Neuronal stem cell (in vitro differentiated cells): ENCODE results near the gene IRGQ.
A peak's percentile ranks its signal among the peaks of the same experiment; 100 is the strongest.
"Not testable (repeated sequence)": the region's sequence is repeated elsewhere in the genome, so short reads cannot be mapped to it uniquely, and the experiment has no call there.

Source experiments
- DNase-seq: peaks from one replicate; pipeline ENCODE4 v3.0.0-alpha.2; 2013; ENCODE audit warnings: low spot score
- H2AFZ ChIP-seq: one replicate; pipeline ENCODE4 v1.6.1; 2013; ENCODE audit warnings: mild to moderate bottlenecking, low read length, inconsistent platforms
- H2AK5ac ChIP-seq: 2 replicates; pipeline ENCODE4 v1.6.1; 2013; ENCODE audit warnings: low read depth, mild to moderate bottlenecking, inconsistent platforms, low read length, moderate library complexity, mixed read lengths
- H2BK120ac ChIP-seq: 2 replicates; pipeline ENCODE4 v1.6.1; 2013; ENCODE audit warnings: low read depth, mild to moderate bottlenecking, inconsistent platforms, low read length, moderate library complexity, mixed read lengths
- H2BK12ac ChIP-seq: one replicate; pipeline ENCODE4 v1.6.1; 2013; ENCODE audit warnings: low read length, inconsistent platforms
- H2BK15ac ChIP-seq: 2 replicates; pipeline ENCODE4 v1.6.1; 2013; ENCODE audit warnings: mild to moderate bottlenecking, low read length, inconsistent platforms, mixed read lengths
- H2BK5ac ChIP-seq: one replicate; pipeline ENCODE4 v1.6.1; 2013; ENCODE audit warnings: inconsistent platforms, mild to moderate bottlenecking, low read length, moderate library complexity
- H3K14ac ChIP-seq: one replicate; pipeline ENCODE4 v1.6.1; 2013; ENCODE audit warnings: low read length, inconsistent platforms
- H3K18ac ChIP-seq: 2 replicates; pipeline ENCODE4 v1.6.1; 2013; ENCODE audit warnings: low read length, inconsistent platforms
- H3K23ac ChIP-seq: 2 replicates; pipeline ENCODE4 v1.6.1; 2013; ENCODE audit warnings: low read depth, mild to moderate bottlenecking, mixed read lengths, low read length, inconsistent platforms; ENCODE audit not compliant: poor library complexity
- H3K27ac ChIP-seq: replicated peaks from 3 replicates; pipeline ENCODE4 v1.5.1; 2013; ENCODE audit warnings: low read length, inconsistent platforms
- H3K27me3 ChIP-seq, 3 experiments: 2 replicates each; pipeline ENCODE4 v1.6.1; 2013; ENCODE audit warnings: low read length in 3 of 3, mild to moderate bottlenecking in 2 of 3, inconsistent platforms in 1 of 3, low read depth in 1 of 3, mixed read lengths in 1 of 3, moderate library complexity in 1 of 3; ENCODE audit not compliant: control insufficient read depth in 3 of 3, insufficient read depth in 3 of 3
- H3K36me3 ChIP-seq, 2 donors: replicated peaks in 1 of 2; 2 replicates each; pipeline ENCODE4 v1.6.1; 2013; ENCODE audit warnings: low read length in 2 of 2; ENCODE audit not compliant: control insufficient read depth in 2 of 2, insufficient read depth in 2 of 2
- H3K4ac ChIP-seq: 2 replicates; pipeline ENCODE4 v1.6.1; 2013; ENCODE audit warnings: inconsistent platforms, mild to moderate bottlenecking, low read length, moderate library complexity
- H3K4me1 ChIP-seq, 2 donors: 1 replicate in 1 of 2; 2 replicates in 1 of 2; pipeline ENCODE4 v1.6.1; 2013; ENCODE audit warnings: low read length in 2 of 2, low read depth in 1 of 2; ENCODE audit not compliant: control insufficient read depth in 2 of 2, insufficient read depth in 1 of 2
- H3K4me2 ChIP-seq: one replicate; pipeline ENCODE4 v1.6.1; 2013; ENCODE audit warnings: mild to moderate bottlenecking, low read length, inconsistent platforms; ENCODE audit not compliant: insufficient read depth, poor library complexity, severe bottlenecking
- H3K4me3 ChIP-seq, 2 donors: 2 replicates each; pipeline ENCODE4 v1.5.1; 2013; ENCODE audit warnings: low read length in 2 of 2, mild to moderate bottlenecking in 2 of 2, inconsistent platforms in 1 of 2, moderate library complexity in 1 of 2
- H3K79me1 ChIP-seq: one replicate; pipeline ENCODE4 v1.6.1; 2013; ENCODE audit warnings: low read depth, mild to moderate bottlenecking, inconsistent platforms, low read length, moderate library complexity
- H3K9ac ChIP-seq: one replicate; pipeline ENCODE4 v1.6.1; 2013; ENCODE audit warnings: mild to moderate bottlenecking, low read depth, low read length, inconsistent platforms; ENCODE audit not compliant: poor library complexity
- H3K9me3 ChIP-seq, 2 donors: replicated peaks in 1 of 2; 2 replicates each; pipeline versions ENCODE3 to v1.6.1; 2013; ENCODE audit warnings: low read length in 2 of 2, mild to moderate bottlenecking in 2 of 2, inconsistent platforms in 1 of 2, low read depth in 1 of 2, mixed read lengths in 1 of 2, moderate library complexity in 1 of 2; ENCODE audit not compliant: control insufficient read depth in 2 of 2, insufficient read depth in 1 of 2
- H4K8ac ChIP-seq: one replicate; pipeline ENCODE4 v1.6.1; 2013; ENCODE audit warnings: low read depth, mild to moderate bottlenecking, inconsistent platforms, low read length, moderate library complexity
- H4K91ac ChIP-seq: one replicate; pipeline ENCODE4 v1.6.1; 2013; ENCODE audit warnings: low read length, low read depth, mild to moderate bottlenecking, inconsistent platforms; ENCODE audit not compliant: poor library complexity
- WGBS, 2 donors: extraction: QIAGEN DNeasy Blood & Tissue Kit; methylation state at CpG; one replicate each; pipeline ENCODE4 v1.1.7; 2013; ENCODE audit warnings: missing lambda C conversion rate in 2 of 2, mixed read lengths in 1 of 2; ENCODE audit not compliant: insufficient read length in 2 of 2, insufficient replicate concordance in 1 of 2; ENCODE audit errors: extremely low coverage in 2 of 2; 5-methylcytosine and 5-hydroxymethylcytosine counted together

The IRGQ gene

DNA sequence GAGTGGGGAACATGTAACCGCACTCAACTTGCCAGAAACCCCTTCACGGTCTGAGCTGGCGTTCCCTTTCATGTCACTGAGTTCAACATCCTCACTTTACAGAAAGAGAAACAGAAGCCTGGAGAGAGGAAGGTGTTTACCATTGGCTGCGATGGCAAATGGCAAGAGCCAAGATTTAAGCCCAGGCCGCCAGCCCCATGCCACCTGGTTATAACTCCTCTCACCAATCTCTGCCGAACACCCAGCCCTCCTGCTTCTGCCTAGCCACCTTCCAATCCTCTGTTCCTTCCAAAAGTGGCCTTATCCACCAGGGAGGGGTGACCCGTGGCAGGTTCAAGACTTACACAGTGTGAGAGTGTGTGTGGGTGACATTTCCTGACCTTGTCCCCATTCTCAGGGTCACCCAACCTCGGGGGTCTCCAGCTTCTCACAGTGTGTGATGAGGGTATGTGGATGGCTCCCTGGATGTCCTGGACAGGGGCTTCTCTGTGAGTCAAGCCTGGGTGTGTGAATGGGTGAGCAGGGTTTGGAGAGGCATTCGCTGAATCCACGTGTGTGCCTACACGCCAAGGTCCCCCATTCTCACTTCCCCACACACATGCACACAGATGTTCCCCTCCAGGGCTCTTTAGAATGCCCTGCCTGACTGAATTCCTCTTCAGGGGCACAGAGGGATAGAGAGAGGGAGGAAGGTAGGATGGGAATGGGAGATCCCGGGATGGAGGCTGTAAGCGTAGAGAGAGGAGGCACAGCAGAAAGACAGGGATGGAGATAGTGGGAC lies 42.5 kb upstream of the IRGQ start:
- Histone ChIP-seq H4K91ac (no peak overlapping the region), H2BK5ac (peak overlapping the region; percentile 15), H3K4me2 (peak overlapping the region; percentile 60), H3K79me1 (peaks cover 9% of the 10 kb centered on the region), H3K9me3 (no peaks in the 10 kb centered on the region), H3K23ac (no peak overlapping the region), H2BK120ac (no peak overlapping the region), H3K4me1 (peaks cover 32 to 46% of the 10 kb centered on the region in 2 donors), H3K27me3 (peaks cover 0 to 9% (median 2%) of the 10 kb centered on the region in 3 experiments), H4K8ac (no peak overlapping the region), H3K18ac (peak overlapping the region; percentile 6), H3K14ac (no peak overlapping the region), H2AFZ (no peak overlapping the region), H2BK15ac (no peak overlapping the region), H3K4ac (no peak overlapping the region), H3K9ac (peak overlapping the region; percentile 89), H3K27ac (no peak overlapping the region), H2BK12ac (no peak overlapping the region), H3K36me3 (peaks cover 0 to 17% of the 10 kb centered on the region in 2 donors), H2AK5ac (no peak overlapping the region), H3K4me3 (peak overlapping the region; percentile 86 to 99)
- no peak for DNase-seq
- WGBS, 2 donors = no CpG with 5 or more reads among the region's 13 CpGs

DNA sequence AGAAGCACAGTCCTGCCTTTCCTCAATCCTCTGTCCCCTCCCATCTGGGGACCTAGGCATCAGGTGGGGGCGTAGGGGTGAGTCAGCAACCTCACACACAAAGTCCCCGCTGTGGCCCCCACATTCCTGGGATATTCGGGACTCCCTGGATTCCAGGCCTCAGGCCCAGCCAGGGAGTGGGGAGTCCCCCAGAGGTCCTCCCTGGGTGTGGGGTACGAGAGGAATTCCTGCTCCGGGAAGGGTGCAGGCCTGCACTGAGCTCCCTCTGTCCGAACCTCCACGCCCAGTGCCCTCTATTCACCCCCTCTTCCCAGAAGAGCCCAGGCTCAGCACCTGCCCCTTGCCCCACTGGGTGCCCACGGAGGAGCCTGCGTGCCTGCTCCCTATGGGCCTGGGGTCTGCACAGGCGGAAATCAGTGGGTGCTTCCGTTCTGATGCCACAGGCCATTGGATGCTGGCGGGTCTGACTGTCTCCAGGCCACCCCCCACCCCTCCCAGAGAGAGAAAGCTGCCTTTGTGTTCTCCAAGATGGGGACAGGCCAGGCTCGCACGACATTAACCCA lies 40.3 kb upstream of the IRGQ start:
- Histone ChIP-seq H3K36me3 (peaks cover 3 to 22% of the 10 kb centered on the region in 2 donors), H3K14ac (no peak overlapping the region), H3K9me3 (no peaks in the 10 kb centered on the region), H4K91ac (peak overlapping the region; percentile 54), H3K4me3 (peak overlapping the region in 1 of 2 donors; percentile 16), H3K18ac (peak overlapping the region; percentile 98), H3K4me1 (peaks cover 32 to 46% of the 10 kb centered on the region in 2 donors), H3K27ac (peak overlapping the region; percentile 94), H3K4me2 (peak overlapping the region; percentile 71), H3K27me3 (peaks cover 0 to 9% (median 2%) of the 10 kb centered on the region in 3 experiments), H2BK12ac (peak overlapping the region; percentile 75), H2BK5ac (peak overlapping the region; percentile 97), H3K23ac (no peak overlapping the region), H2BK15ac (peak overlapping the region; percentile 98), H4K8ac (no peak overlapping the region), H3K4ac (peak overlapping the region; percentile 86), H3K79me1 (peaks cover 9% of the 10 kb centered on the region), H3K9ac (peak overlapping the region; percentile 81), H2AFZ (no peak overlapping the region), H2AK5ac (peak overlapping the region; percentile 97), H2BK120ac (peak overlapping the region; percentile 78)
- DNase-seq = peak; percentile 45
- no CpG with 5 or more reads among the region's 14 CpGs for WGBS, 2 donors

DNA sequence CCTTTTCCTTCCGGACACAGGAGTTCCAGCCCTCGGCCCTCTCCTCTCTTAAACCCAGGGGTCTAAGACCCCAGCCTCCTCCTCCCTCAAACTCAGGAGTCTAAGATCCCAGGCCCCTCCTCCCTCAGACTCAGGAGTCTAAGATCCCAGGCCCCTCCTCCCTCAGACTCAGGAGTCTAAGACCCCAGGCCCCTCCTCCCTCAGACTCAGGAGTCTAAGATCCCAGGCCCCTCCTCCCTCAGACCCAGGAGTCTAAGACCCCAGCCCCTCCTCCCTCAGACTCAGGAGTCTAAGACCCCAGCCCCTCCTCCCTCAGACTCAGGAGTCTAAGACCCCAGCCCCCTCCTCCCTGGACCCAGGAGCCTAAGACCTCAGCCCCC lies 39.6 kb upstream of the IRGQ start:
- no CpG with 5 or more reads among the region's 2 CpGs for WGBS, 2 donors
- Histone ChIP-seq H3K4me2 (peak overlapping the region; percentile 71), H3K4me3 (peak overlapping the region; percentile 38 to 73), H3K18ac (peak overlapping the region; percentile 98), H2BK5ac (peak overlapping the region; percentile 97), H2AK5ac (peak overlapping the region; percentile 97), H2AFZ (peak overlapping the region; percentile 77), H3K36me3 (peaks cover 4 to 26% of the 10 kb centered on the region in 2 donors), H3K4me1 (peaks cover 31 to 46% of the 10 kb centered on the region in 2 donors), H3K27ac (peak overlapping the region; percentile 94), H2BK15ac (peak overlapping the region; percentile 98), H4K91ac (peak overlapping the region; percentile 54)
- H3K14ac ChIP-seq, DNase-seq, H3K9ac ChIP-seq, H4K8ac ChIP-seq, H3K4ac ChIP-seq, H2BK12ac ChIP-seq, H3K9me3 ChIP-seq, H2BK120ac ChIP-seq, H3K23ac ChIP-seq, H3K79me1 ChIP-seq, H3K27me3 ChIP-seq: not testable (repeated sequence)
